ENCODE results near the gene KCNMA1. TPM values are rescaled to one million over a fixed set of nuclear protein-coding genes. Genes with fewer than 3 reads are reported as not detected.
A peak's percentile ranks its signal among the peaks of the same experiment; 100 is the strongest.

KCNMA1 gene
- total and polyA plus RNA-seq, 5 donors = 1.5 to 6.1 (median 3.3) TPM

GRCh38 chr10:76970711-76971519, 666.7 kb downstream of the KCNMA1 start:
- 84% methylated on average over 6 of the region's 6 CpGs for WGBS
- no peak for ATAC-seq
- Histone ChIP-seq H3K4me3 (ENCODE audit: low read length) (no peak overlapping the region), H3K27me3 (ENCODE audit: control insufficient read depth, insufficient read depth) (peaks cover 2% of the 10 kb centered on the region), H3K27ac (ENCODE audit: low read length) (no peak overlapping the region), H3K9me3 (ENCODE audit: control insufficient read depth, low read length) (no peaks in the 10 kb centered on the region), H3K4me1 (ENCODE audit: control insufficient read depth, insufficient read depth, low read length) (no peaks in the 10 kb centered on the region)
- intact Hi-C loops (cut with DNase I) = no loop called here
- DNase-seq = no peak

GRCh38 chr10:76969366-76969948, 668.2 kb downstream of the KCNMA1 start:
- Histone ChIP-seq H3K4me1 (ENCODE audit: control insufficient read depth, insufficient read depth, low read length) (no peaks in the 10 kb centered on the region), H3K4me3 (ENCODE audit: low read length) (no peak overlapping the region), H3K27me3 (ENCODE audit: control insufficient read depth, insufficient read depth) (no peaks in the 10 kb centered on the region), H3K9me3 (ENCODE audit: control insufficient read depth, low read length) (no peaks in the 10 kb centered on the region), H3K27ac (ENCODE audit: low read length) (no peak overlapping the region)
- WGBS = 69% methylated on average over 9 of the region's 9 CpGs
- intact Hi-C loops (cut with DNase I) = no loop called here
- ATAC-seq (no peak), DNase-seq (no peak)

- 80% methylated on average over 2 of the region's 2 CpGs for WGBS
- DNase-seq (no peak), ATAC-seq (no peak)
- Histone ChIP-seq H3K27me3 (ENCODE audit: control insufficient read depth, insufficient read depth) (no peaks in the 10 kb centered on the region), H3K27ac (ENCODE audit: low read length) (no peak overlapping the region), H3K4me1 (ENCODE audit: control insufficient read depth, insufficient read depth, low read length) (no peaks in the 10 kb centered on the region), H3K9me3 (ENCODE audit: control insufficient read depth, low read length) (no peaks in the 10 kb centered on the region), H3K4me3 (ENCODE audit: low read length) (no peak overlapping the region)
- intact Hi-C loops (cut with DNase I) = no loop called here
Measured at GRCh38 chr10:76968483-76968882, 669.1 kb downstream of the KCNMA1 start.

GRCh38 chr10:76962851-76963250, 674.8 kb downstream of the KCNMA1 start:
- WGBS = 69% methylated on average over 4 of the region's 4 CpGs
- Histone ChIP-seq H3K27me3 (ENCODE audit: control insufficient read depth, insufficient read depth) (no peaks in the 10 kb centered on the region), H3K4me1 (ENCODE audit: control insufficient read depth, insufficient read depth, low read length) (no peaks in the 10 kb centered on the region), H3K27ac (ENCODE audit: low read length) (no peak overlapping the region), H3K9me3 (ENCODE audit: control insufficient read depth, low read length) (no peaks in the 10 kb centered on the region), H3K4me3 (ENCODE audit: low read length) (no peak overlapping the region)
- no peak for DNase-seq
- no peak for ATAC-seq
- intact Hi-C loops (cut with DNase I) = no loop called here

GRCh38 chr10:76961841-76962240, 675.8 kb downstream of the KCNMA1 start:
- intact Hi-C loops (cut with DNase I) = no loop called here
- Histone ChIP-seq H3K4me3 (ENCODE audit: low read length) (no peak overlapping the region), H3K27ac (ENCODE audit: low read length) (no peak overlapping the region), H3K4me1 (ENCODE audit: control insufficient read depth, insufficient read depth, low read length) (no peaks in the 10 kb centered on the region), H3K9me3 (ENCODE audit: control insufficient read depth, low read length) (no peaks in the 10 kb centered on the region), H3K27me3 (ENCODE audit: control insufficient read depth, insufficient read depth) (no peaks in the 10 kb centered on the region)
- whole genome bisulfite sequencing = 74% methylated on average over 5 of the region's 5 CpGs
- no peak for ATAC-seq
- no peak for DNase-seq

- Histone ChIP-seq H3K27me3 (ENCODE audit: control insufficient read depth, insufficient read depth) (no peaks in the 10 kb centered on the region), H3K27ac (ENCODE audit: low read length) (no peak overlapping the region), H3K9me3 (ENCODE audit: control insufficient read depth, low read length) (no peaks in the 10 kb centered on the region), H3K4me3 (ENCODE audit: low read length) (no peak overlapping the region), H3K4me1 (ENCODE audit: control insufficient read depth, insufficient read depth, low read length) (no peaks in the 10 kb centered on the region)
- ATAC-seq (no peak), DNase-seq (no peak)
- intact Hi-C loops (cut with DNase I) = no loop called here
- WGBS = 85% methylated on average over 2 of the region's 2 CpGs
Measured at GRCh38 chr10:76959111-76959510, 678.5 kb downstream of the KCNMA1 start.

GRCh38 chr10:76954838-76955237, 682.8 kb downstream of the KCNMA1 start:
- intact Hi-C loops (cut with DNase I) = no loop called here
- Histone ChIP-seq H3K9me3 (ENCODE audit: control insufficient read depth, low read length) (no peaks in the 10 kb centered on the region), H3K27me3 (ENCODE audit: control insufficient read depth, insufficient read depth) (no peaks in the 10 kb centered on the region), H3K4me3 (ENCODE audit: low read length) (no peak overlapping the region), H3K27ac (ENCODE audit: low read length) (no peak overlapping the region), H3K4me1 (ENCODE audit: control insufficient read depth, insufficient read depth, low read length) (no peaks in the 10 kb centered on the region)
- no peak for DNase-seq
- 77% methylated on average over 3 of the region's 3 CpGs for WGBS
- ATAC-seq = no peak

- 70% methylated on average over 1 of the region's 1 CpG for WGBS
- no peak overlapping the region for H3K4me3 ChIP-seq (ENCODE audit: low read length)
- DNase-seq (no peak), ATAC-seq (no peak)
- peaks cover 6% of the 10 kb centered on the region for H3K4me1 ChIP-seq (ENCODE audit: control insufficient read depth, insufficient read depth, low read length)
- intact Hi-C loops (cut with DNase I) = no loop called here
- no peaks in the 10 kb centered on the region for H3K9me3 ChIP-seq (ENCODE audit: control insufficient read depth, low read length)
- H3K27ac ChIP-seq (ENCODE audit: low read length) = no peak overlapping the region
- no peaks in the 10 kb centered on the region for H3K27me3 ChIP-seq (ENCODE audit: control insufficient read depth, insufficient read depth)
Measured at GRCh38 chr10:76950354-76950753, 687.3 kb downstream of the KCNMA1 start.

- Histone ChIP-seq H3K9me3 (ENCODE audit: control insufficient read depth, low read length) (no peaks in the 10 kb centered on the region), H3K4me1 (ENCODE audit: control insufficient read depth, insufficient read depth, low read length) (peaks cover 6% of the 10 kb centered on the region), H3K4me3 (ENCODE audit: low read length) (no peak overlapping the region), H3K27me3 (ENCODE audit: control insufficient read depth, insufficient read depth) (no peaks in the 10 kb centered on the region), H3K27ac (ENCODE audit: low read length) (no peak overlapping the region)
- peak; percentile 77 to 79 for ATAC-seq
- no peak for DNase-seq
- intact Hi-C loops (cut with DNase I) = no loop called here
- WGBS = 80% methylated on average over 1 of the region's 1 CpG
Measured at GRCh38 chr10:76946270-76946669, 691.3 kb downstream of the KCNMA1 start.

- Histone ChIP-seq H3K4me1 (ENCODE audit: control insufficient read depth, insufficient read depth, low read length) (peaks cover 6% of the 10 kb centered on the region), H3K4me3 (ENCODE audit: low read length) (no peak overlapping the region), H3K27me3 (ENCODE audit: control insufficient read depth, insufficient read depth) (no peaks in the 10 kb centered on the region), H3K27ac (ENCODE audit: low read length) (no peak overlapping the region), H3K9me3 (ENCODE audit: control insufficient read depth, low read length) (no peaks in the 10 kb centered on the region)
- intact Hi-C loops (cut with DNase I) = no loop called here
- no peak for DNase-seq
- WGBS = 80% methylated on average over 5 of the region's 5 CpGs
- ATAC-seq = no peak
Measured at GRCh38 chr10:76945166-76945565, 692.4 kb downstream of the KCNMA1 start.

GRCh38 chr10:76944640-76945039, 693.0 kb downstream of the KCNMA1 start:
- Histone ChIP-seq H3K4me3 (ENCODE audit: low read length) (no peak overlapping the region), H3K9me3 (ENCODE audit: control insufficient read depth, low read length) (no peaks in the 10 kb centered on the region), H3K4me1 (ENCODE audit: control insufficient read depth, insufficient read depth, low read length) (peaks cover 6% of the 10 kb centered on the region), H3K27ac (ENCODE audit: low read length) (no peak overlapping the region), H3K27me3 (ENCODE audit: control insufficient read depth, insufficient read depth) (no peaks in the 10 kb centered on the region)
- DNase-seq (no peak), ATAC-seq (no peak)
- WGBS = 84% methylated on average over 7 of the region's 7 CpGs
- intact Hi-C loops (cut with DNase I) = no loop called here

Data from right cardiac atrium (tissue), 5 donors.